DMS79 (cell line): ENCODE data around the gene ZNF569.
A peak's percentile ranks its signal among the peaks of the same experiment; 100 is the strongest.
"Not testable (repeated sequence)": the region's sequence is repeated elsewhere in the genome, so short reads cannot be mapped to it uniquely, and the experiment has no call there.

Source experiments
- DNase-seq: peaks from one replicate; lab custom pipeline; 2025; lab: John Stamatoyannopoulos, UW

The ZNF569 gene

GRCh38 chr19:37466798-37467607 lies at the start of gene ZNF569:
ZNF569 (minus strand) TSS chr19:37467444; CDS start chr19:37444921, 22,523 bp downstream.
- peak; percentile 89 for DNase-seq

GRCh38 chr19:37513397-37513796 lies 46.2 kb upstream of the ZNF569 start:
- no peak for DNase-seq

- DNase-seq = no peak
Observed at GRCh38 chr19:37511821-37512220, 44.6 kb upstream of the ZNF569 start.

GRCh38 chr19:37511186-37511585 lies 43.9 kb upstream of the ZNF569 start:
- no peak for DNase-seq

GRCh38 chr19:37507167-37507464 lies 39.9 kb upstream of the ZNF569 start:
- DNase-seq = no peak

GRCh38 chr19:37506387-37507166 lies 39.3 kb upstream of the ZNF569 start, which contains the start of gene ZNF793:
ZNF793 (plus strand) TSS chr19:37506939; CDS start chr19:37523440, 16,501 bp downstream.
- DNase-seq = peak; percentile 90

GRCh38 chr19:37505958-37506386 lies 38.7 kb upstream of the ZNF569 start:
- DNase-seq = no peak

GRCh38 chr19:37492213-37492612 lies 25.0 kb upstream of the ZNF569 start:
- DNase-seq = no peak

GRCh38 chr19:37484406-37485168 lies 17.3 kb upstream of the ZNF569 start:
- no peak for DNase-seq

- DNase-seq = no peak
Observed at GRCh38 chr19:37472165-37472564, 4.9 kb upstream of the ZNF569 start.

GRCh38 chr19:37470216-37470615 lies 3.0 kb upstream of the ZNF569 start:
- no peak for DNase-seq

- peak; percentile 81 for DNase-seq
Observed at GRCh38 chr19:37468961-37469777, 1.9 kb upstream of the ZNF569 start, which contains the start of gene ZNF570. ZNF570 (plus strand) TSS chr19:37469356; CDS start chr19:37470355, 999 bp downstream.

GRCh38 chr19:37467608-37468090 lies 405 bp upstream of the ZNF569 start:
- no peak for DNase-seq

- no peak for DNase-seq
Observed at GRCh38 chr19:37466277-37466797, 907 bp downstream of the ZNF569 start.

GRCh38 chr19:37452500-37453245 lies 14.6 kb downstream of the ZNF569 start:
- no peak for DNase-seq

GRCh38 chr19:37413313-37414084 lies 53.7 kb downstream of the ZNF569 start:
- no peak for DNase-seq

- no peak for DNase-seq
Observed at GRCh38 chr19:37412700-37413099, 54.5 kb downstream of the ZNF569 start.

- not testable (repeated sequence) for DNase-seq
Observed at GRCh38 chr19:37406140-37406846, 61.0 kb downstream of the ZNF569 start.

GRCh38 chr19:37403403-37403802 lies 63.8 kb downstream of the ZNF569 start:
- no peak for DNase-seq
